Stromal cell of bone marrow (primary cell): Measurements from ENCODE around the gene DIP2C.
"Not testable (repeated sequence)": the region's sequence is repeated elsewhere in the genome, so short reads cannot be mapped to it uniquely, and the experiment has no call there.

Experiments
- DNase-seq: peaks from one replicate; pipeline ENCODE4 v3.0.0-alpha.2; 2012; ENCODE audit warnings: low read depth

DIP2C gene

DNA sequence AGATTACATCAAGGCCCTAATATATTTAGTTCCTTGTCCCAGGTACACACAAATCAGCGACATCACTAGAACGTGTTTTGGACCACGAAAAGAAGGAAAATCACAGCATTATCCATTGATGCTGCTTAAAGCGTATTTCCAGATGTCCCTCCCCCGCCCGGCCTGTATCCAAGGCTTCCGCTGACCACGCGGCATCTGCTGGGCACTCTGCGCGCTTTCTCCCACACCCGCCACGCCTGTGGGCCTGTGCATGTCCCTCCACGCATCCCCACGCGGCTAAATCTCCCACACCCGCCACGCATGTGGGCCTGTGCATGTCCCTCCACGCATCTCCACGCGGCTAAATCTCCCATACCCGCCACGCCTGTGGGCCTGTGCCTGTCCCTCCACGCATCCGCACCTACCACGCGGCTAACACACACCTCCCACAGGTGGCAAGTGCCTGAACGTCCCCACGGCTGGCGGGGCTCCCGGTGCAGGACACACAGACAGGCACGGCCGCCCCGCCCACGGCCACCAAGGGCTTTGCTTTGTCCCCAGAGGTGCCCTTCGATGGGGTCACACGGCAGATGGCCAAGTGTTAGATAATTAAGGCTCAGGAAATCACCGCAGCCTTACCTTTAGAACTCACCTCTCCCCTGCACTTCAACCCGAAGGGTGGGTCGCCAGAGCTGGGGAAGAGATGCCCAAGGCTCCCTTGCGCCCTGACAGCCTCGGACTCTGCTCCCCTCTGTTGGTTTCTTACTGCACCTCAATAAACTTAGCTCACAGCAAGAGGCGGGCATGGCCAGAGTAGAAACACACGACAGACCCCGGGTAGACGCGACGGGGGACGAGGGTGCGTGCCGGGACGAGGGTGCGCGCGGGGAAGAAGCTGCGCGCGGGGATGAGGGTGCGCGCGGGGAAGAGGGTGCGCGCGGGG, 49.5 kb downstream of the DIP2C start:
- DNase-seq = no peak

GRCh38 chr10:639001-639750, 50.3 kb downstream of the DIP2C start:
- DNase-seq = no peak

DNA sequence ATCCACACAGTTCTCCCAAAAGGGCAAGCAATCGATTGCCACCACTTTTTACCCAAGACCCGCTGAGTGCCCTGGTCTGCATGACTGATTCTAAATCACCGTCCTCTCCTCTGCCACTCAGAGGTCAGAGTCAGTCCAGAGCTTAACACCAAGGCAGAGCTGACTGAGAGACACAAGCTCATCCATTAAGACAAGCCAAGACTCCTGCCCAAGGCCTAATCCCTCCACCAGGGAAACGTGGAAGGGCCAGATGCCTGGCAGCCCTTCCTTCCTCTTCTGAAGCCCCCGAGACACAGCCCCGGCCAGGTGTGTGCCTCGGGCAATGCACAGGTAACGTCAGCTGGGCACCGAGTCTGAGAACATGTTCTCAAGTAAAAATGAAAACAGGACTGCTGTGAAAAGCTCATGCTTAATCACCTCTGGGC, 51.7 kb downstream of the DIP2C start:
- DNase-seq = no peak

DNA sequence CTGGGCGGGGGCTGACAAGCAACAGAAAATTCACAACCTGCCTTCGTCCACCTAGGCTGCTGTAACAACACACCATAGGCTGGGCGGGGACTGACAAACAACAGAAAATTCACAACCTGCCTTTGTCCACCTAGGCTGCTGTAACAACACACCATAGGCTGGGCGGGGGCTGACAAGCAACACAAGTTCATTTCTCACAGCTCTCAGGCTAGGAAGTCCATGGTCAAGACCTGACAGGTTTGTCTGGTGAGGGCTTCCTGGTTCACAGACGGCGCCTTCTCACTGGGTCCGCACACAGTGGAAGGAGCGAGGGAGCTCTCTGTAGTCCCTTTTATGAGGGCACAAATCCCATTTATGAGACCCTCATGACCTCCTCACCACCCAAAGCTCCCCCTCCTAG, 52.2 kb downstream of the DIP2C start:
- no peak for DNase-seq

DNA sequence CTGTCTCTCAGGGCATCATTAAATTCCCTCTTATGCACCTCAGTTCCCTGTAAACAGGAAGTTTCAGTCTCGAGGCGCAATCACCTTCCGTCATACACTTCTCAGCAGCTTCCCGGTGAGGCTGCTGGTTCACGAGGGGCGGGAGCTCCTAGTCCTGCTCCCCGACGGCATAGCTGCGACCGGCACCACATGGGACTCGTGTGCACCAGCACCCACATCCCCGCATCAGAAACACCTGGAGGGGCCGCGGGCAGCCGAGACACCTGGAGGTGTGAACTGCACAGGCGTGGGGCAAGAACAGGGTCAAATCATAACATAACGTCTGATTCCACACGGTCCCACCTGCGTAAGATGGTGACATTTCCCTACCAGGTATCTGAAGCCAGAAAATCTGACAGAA, 52.7 kb downstream of the DIP2C start:
- DNase-seq = no peak

- DNase-seq = no peak
Measured at GRCh38 chr10:636016-636730, 53.3 kb downstream of the DIP2C start.

DNA sequence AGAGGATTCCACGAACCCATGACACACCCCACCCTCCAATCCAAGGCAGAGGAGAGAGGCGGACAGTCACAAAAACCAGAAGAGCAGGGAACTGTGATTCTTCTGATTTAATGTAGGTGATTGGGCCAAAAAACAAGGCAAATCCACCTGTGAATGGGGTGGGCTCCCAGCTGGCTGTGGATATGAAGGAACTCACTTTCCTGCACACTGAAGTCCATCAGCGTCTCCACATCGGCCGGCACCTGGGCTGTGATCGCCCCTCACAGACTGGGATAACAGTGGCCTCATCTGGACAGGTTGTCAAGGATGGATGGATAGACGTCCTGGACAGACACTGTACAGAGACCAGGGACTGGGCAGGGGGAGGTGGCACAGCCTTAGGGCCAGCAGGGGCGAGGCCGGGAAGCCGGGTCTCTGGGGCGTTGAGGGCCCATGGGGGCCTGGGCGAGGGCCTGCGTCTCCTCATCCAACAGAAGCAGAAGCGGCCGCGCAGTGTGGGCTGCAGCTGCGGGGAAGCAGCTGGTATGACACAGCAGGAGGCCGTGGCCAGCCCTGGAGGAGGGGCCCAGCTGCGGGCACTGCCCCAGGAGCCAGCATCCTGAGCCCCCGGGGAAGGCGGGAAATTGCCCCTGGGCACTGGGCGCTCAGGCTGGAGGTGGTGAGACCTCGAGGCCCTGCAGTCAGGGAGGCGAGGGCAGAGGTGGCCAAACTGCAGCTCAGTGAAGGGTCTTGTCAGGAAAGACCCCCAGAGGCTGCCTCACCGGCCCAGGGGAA, 54.2 kb downstream of the DIP2C start:
- no peak for DNase-seq

GRCh38 chr10:634256-634655, 55.2 kb downstream of the DIP2C start:
- no peak for DNase-seq

DNA sequence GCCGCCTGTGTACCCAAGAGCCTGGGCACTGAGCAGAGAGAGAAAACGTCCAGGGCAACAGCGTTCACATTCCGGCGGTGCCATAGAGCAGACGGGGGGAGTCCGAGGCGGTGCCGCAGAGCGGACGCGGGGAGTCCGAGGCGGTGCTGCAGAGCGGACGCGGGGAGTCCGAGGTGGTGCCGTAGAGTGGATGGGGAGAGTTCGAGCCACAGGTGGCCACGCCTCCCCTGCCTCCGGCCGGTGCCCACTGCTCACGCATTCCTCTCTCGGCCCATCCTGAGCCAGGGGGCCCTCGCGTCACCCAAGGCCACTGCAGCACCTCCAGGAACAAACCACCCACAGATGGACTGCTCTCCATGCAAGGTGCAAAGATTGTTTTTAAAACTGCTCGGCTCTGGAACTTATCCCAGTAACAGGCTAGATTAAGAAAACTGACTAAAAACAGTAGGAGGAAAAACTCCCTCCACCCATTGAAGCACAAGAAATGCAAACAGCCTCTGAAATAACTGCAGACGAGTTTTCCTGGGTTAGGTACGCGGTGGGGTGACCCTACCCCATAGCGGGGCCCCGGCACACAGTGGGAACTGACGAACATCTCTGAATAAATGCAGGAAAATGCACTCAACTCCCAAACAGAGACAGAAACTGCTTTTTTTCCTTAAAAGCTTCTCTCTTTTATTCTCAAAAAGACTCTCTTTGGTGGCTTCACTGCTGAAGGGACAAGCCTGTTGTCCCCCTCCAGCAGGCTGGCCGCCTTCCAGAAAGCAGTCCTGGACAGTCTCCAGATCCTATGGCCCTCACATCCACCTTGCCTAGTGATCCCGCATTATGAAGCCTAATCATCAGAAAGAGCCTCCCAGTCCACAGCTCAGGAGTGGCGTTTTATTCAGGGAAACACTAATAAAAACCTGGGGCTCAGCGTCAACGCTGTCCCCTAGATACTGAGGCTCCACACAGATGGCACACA, 55.9 kb downstream of the DIP2C start:
- no peak for DNase-seq

- not testable (repeated sequence) for DNase-seq
Measured at GRCh38 chr10:632807-633177, 56.7 kb downstream of the DIP2C start.

DNA sequence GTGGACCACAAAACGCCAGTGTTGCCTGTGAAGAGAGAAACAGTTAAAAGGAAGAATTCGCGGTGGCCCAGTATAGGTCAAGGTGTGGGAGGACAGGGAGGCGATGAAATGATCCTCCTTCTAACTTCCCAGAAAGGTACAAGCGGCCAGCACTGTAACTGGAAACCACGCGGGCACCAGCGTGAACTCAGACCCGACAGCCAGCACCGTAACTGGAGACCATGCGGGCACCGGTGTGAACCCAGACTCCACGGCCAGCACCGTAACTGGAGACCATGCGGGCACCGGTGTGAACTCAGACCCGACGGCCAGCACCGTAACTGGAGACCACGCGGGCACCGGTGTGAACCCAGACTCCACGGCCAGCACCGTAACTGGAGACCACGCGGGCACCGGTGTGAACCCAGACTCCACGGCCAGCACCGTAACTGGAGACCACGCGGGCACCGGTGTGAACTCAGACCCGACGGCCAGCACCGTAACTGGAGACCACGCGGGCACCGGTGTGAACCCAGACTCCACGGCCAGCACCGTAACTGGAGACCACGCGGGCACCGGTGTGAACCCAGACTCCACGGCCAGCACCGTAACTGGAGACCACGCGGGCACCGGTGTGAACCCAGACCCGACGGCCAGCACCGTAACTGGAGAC, 57.2 kb downstream of the DIP2C start:
- DNase-seq = not testable (repeated sequence)

- no peak for DNase-seq
Measured at GRCh38 chr10:631266-631665, 58.2 kb downstream of the DIP2C start.

DNA sequence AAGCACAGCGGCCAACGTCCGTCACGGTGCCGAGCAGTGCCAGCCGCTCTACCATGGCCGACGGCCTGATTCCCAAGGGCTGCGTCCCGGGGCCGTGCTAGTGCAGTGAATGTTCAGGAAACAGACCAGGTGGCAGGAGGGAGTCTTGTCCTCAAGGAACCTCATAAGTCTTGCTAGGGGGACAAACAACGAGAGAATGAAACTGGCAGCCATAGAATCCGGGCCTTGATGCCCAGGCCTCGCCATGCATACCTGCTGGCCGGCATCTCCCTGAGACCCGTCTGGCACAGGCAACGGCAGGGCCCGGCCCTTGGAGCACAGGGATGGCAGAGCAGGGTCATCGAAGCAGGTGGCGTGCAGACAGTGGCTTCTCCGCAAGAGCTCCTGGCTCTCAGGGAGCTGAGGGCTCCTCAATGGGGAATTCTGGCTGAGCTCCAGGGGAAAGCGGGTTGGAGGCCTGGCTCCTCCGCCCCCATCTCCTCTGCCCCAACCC, 58.8 kb downstream of the DIP2C start:
- DNase-seq = no peak

- DNase-seq = no peak
Measured at GRCh38 chr10:629186-629998, 60.1 kb downstream of the DIP2C start.

- DNase-seq = no peak
Measured at GRCh38 chr10:628386-629045, 61.0 kb downstream of the DIP2C start.

- no peak for DNase-seq
Measured at GRCh38 chr10:627032-627992, 62.2 kb downstream of the DIP2C start.
